Uterus (tissue), 2 donors: ENCODE results near the gene OPRL1.

Experiments used
- CTCF ChIP-seq, 4 experiments: fragments of 200-600 bp in 2 of 4; fragments of 450-650 bp in 2 of 4; sonication (generic) in 2 of 4; IDR thresholded peaks; one replicate each; pipeline ENCODE4 v1.5.1; 2016 to 2019; ENCODE audit warnings: antibody characterized with exemption in 4 of 4, mild to moderate bottlenecking in 2 of 4, moderate library complexity in 1 of 4
- POLR2A ChIP-seq, 2 donors: fragments of 450-650 bp; IDR thresholded peaks; one replicate each; pipeline ENCODE4 v1.6.1; 2016; ENCODE audit warnings: antibody characterized with exemption in 2 of 2, mild to moderate bottlenecking in 1 of 2, moderate library complexity in 1 of 2

- TF ChIP-seq CTCF (IDR thresholded peaks at IDR 0.05), result no peak
- TF ChIP-seq POLR2A (IDR thresholded peaks at IDR 0.05), result no peak
These were observed 39.9 kb downstream of the OPRL1 start for GRCh38 chr20:64119681-64120341.
